IMR-90 (cell line): ENCODE measurements around the gene NT5C1B. TPM values are rescaled to one million over a fixed set of nuclear protein-coding genes. Genes with fewer than 3 reads are reported as not detected.

Source experiments
- ATAC-seq: fragments of 200-7000 bp; cut with Tn5 transposase; 2 replicates; pipeline ENCODE4 v1.9.1; 2020; ENCODE audit warnings: low read depth, mild to moderate bottlenecking, moderate library complexity
- BruUV-seq: library from RNA; stranded (reverse); fragments of 400-500 nt; replicated peaks from 2 replicates; lab custom pipeline; 2021; lab: Mats Ljungman, UMichigan
- CTCF ChIA-PET: fragments of 300-600 bp; formaldehyde crosslinking; extraction: SDS; loops from one replicate; lab custom pipeline; 2021; ENCODE audit warnings: antibody characterized with exemption; lab: Yijun Ruan, JAX
- POLR2A ChIA-PET: fragments of 300-600 bp; sonication (Branson Sonifier 250); formaldehyde crosslinking; loops from one replicate; lab custom pipeline; 2022; ENCODE audit warnings: antibody characterized with exemption; ENCODE audit not compliant: unreplicated experiment; lab: Charles Lee
- DNase-seq: peaks from one replicate; pipeline ENCODE4 v3.0.0; 2013
- H2AFZ ChIP-seq: replicated peaks from 2 replicates; pipeline ENCODE3; 2013; ENCODE audit warnings: low read length, mild to moderate bottlenecking; ENCODE audit not compliant: poor library complexity
- H2AK5ac ChIP-seq: 2 replicates; pipeline ENCODE4 v1.6.1; 2013; ENCODE audit warnings: low read depth, low read length, inconsistent platforms
- H2AK9ac ChIP-seq: replicated peaks from 2 replicates; pipeline ENCODE3; 2013; ENCODE audit warnings: mild to moderate bottlenecking, low read depth, low read length, moderate library complexity; ENCODE audit not compliant: poor library complexity
- H2BK120ac ChIP-seq: 2 replicates; pipeline ENCODE4 v1.6.1; 2013; ENCODE audit warnings: low read depth, low read length, inconsistent platforms
- H2BK15ac ChIP-seq: 3 replicates; pipeline ENCODE4 v1.6.1; 2013; ENCODE audit warnings: low read depth, low read length, inconsistent platforms
- H2BK20ac ChIP-seq: 2 replicates; pipeline ENCODE4 v1.6.1; 2013; ENCODE audit warnings: low read depth, mild to moderate bottlenecking, inconsistent platforms, low read length, moderate library complexity
- H2BK5ac ChIP-seq: 2 replicates; pipeline ENCODE4 v1.6.1; 2013; ENCODE audit warnings: mild to moderate bottlenecking, low read depth, low read length, inconsistent platforms; ENCODE audit not compliant: poor library complexity, severe bottlenecking
- H3K14ac ChIP-seq: replicated peaks from 2 replicates; pipeline ENCODE4 v1.6.1; 2013; ENCODE audit warnings: low read depth, low read length, inconsistent platforms
- H3K18ac ChIP-seq: 2 replicates; pipeline ENCODE4 v1.6.1; 2013; ENCODE audit warnings: low read depth, low read length, control low read depth
- H3K23ac ChIP-seq: 2 replicates; pipeline ENCODE4 v1.6.1; 2013; ENCODE audit warnings: low read depth, low read length, inconsistent platforms
- H3K27ac ChIP-seq: 2 replicates; pipeline ENCODE4 v1.5.1; 2013; ENCODE audit warnings: mild to moderate bottlenecking, control low read depth, low read length; ENCODE audit not compliant: insufficient read depth
- H3K27me3 ChIP-seq: 2 replicates; pipeline ENCODE4 v1.6.1; 2013; ENCODE audit warnings: low read length; ENCODE audit not compliant: control insufficient read depth, insufficient read depth
- H3K36me3 ChIP-seq: 2 replicates; pipeline ENCODE4 v1.6.1; 2013; ENCODE audit warnings: low read length, mixed read lengths; ENCODE audit not compliant: control insufficient read depth, insufficient read depth
- H3K4ac ChIP-seq: 2 replicates; pipeline ENCODE4 v1.6.1; 2013; ENCODE audit warnings: low read depth, low read length, inconsistent platforms
- H3K4me1 ChIP-seq: 2 replicates; pipeline ENCODE4 v1.6.1; 2013; ENCODE audit warnings: low read length, mixed read lengths; ENCODE audit not compliant: control insufficient read depth, insufficient read depth
- H3K4me2 ChIP-seq: 2 replicates; pipeline ENCODE4 v1.6.1; 2013; ENCODE audit warnings: low read depth, mild to moderate bottlenecking, control low read depth, low read length, moderate library complexity
- H3K4me3 ChIP-seq: 2 replicates; pipeline ENCODE4 v1.5.1; 2013; ENCODE audit warnings: low read depth, mild to moderate bottlenecking, control low read depth, low read length, moderate library complexity; ENCODE audit not compliant: insufficient read depth
- H3K56ac ChIP-seq: 2 replicates; pipeline ENCODE4 v1.6.1; 2013; ENCODE audit warnings: low read length, inconsistent platforms; ENCODE audit not compliant: insufficient read depth; ENCODE audit errors: extremely low read depth
- H3K79me1 ChIP-seq, 2 experiments: 2 replicates each; pipeline ENCODE4 v1.6.1; 2013; ENCODE audit warnings: low read length in 2 of 2, inconsistent platforms in 1 of 2, low read depth in 1 of 2
- H3K9ac ChIP-seq: 2 replicates; pipeline ENCODE4 v1.6.1; 2013; ENCODE audit warnings: low read depth, low read length, control low read depth
- H3K9me1 ChIP-seq: 2 replicates; pipeline ENCODE4 v1.6.1; 2013; ENCODE audit warnings: low read length, inconsistent platforms; ENCODE audit not compliant: insufficient read depth
- H3K9me3 ChIP-seq: 2 replicates; pipeline ENCODE4 v1.6.1; 2013; ENCODE audit warnings: low read length; ENCODE audit not compliant: control insufficient read depth, insufficient read depth
- H4K20me1 ChIP-seq: 2 replicates; pipeline ENCODE4 v1.6.1; 2013; ENCODE audit warnings: low read length, inconsistent platforms; ENCODE audit not compliant: insufficient read depth
- H4K5ac ChIP-seq: 2 replicates; pipeline ENCODE4 v1.6.1; 2013; ENCODE audit warnings: mild to moderate bottlenecking, low read depth, low read length, control low read depth
- H4K8ac ChIP-seq, 2 experiments: 2 replicates each; pipeline ENCODE4 v1.6.1; 2013; ENCODE audit warnings: low read depth in 2 of 2, low read length in 2 of 2, control low read depth in 1 of 2, inconsistent platforms in 1 of 2
- H4K91ac ChIP-seq: 2 replicates; pipeline ENCODE4 v1.6.1; 2013; ENCODE audit warnings: low read depth, low read length, inconsistent platforms; ENCODE audit not compliant: insufficient read depth
- BHLHE40 ChIP-seq: fragments of 150-350 bp; IDR thresholded peaks from 2 replicates; pipeline ENCODE4 v1.6.1; 2016; ENCODE audit warnings: mild to moderate bottlenecking, low read depth, low read length
- FOS ChIP-seq: fragments of 150-350 bp; IDR thresholded peaks from 2 replicates; pipeline ENCODE4 v1.6.1; 2016; ENCODE audit warnings: low read depth, low read length
- NFE2L2 ChIP-seq: fragments of 150-350 bp; IDR thresholded peaks from 2 replicates; pipeline ENCODE4 v1.6.1; 2016; ENCODE audit warnings: low read depth, mild to moderate bottlenecking, low read length
- RCOR1 ChIP-seq: IDR thresholded peaks from 2 replicates; pipeline ENCODE4 v1.6.1; 2012; ENCODE audit warnings: mild to moderate bottlenecking, low read length, improper control_type of control experiment; ENCODE audit not compliant: insufficient replicate concordance
- WGBS, 2 experiments: methylation state at CpG; one replicate each; pipeline versions ENCODE4 v1.1.5 to v1.1.7; 2013; ENCODE audit warnings: missing lambda C conversion rate in 2 of 2; ENCODE audit not compliant: insufficient read length in 1 of 2; ENCODE audit errors: extremely low coverage in 2 of 2; 5-methylcytosine and 5-hydroxymethylcytosine counted together
- dilution Hi-C: fragments of 300-500 bp; cut with HindIII; formaldehyde crosslinking; loops from one replicate; pipeline ENCODE4 v1.14.3; 2018; ENCODE audit warnings: low sequenced_read_pairs; ENCODE audit not compliant: unreplicated experiment
- in situ Hi-C: fragments of 300-500 bp; cut with MboI; formaldehyde crosslinking; loops from 3 replicates; pipeline ENCODE4 v1.14.3; 2019; ENCODE audit warnings: low sequenced_read_pairs, inconsistent platforms, mixed read lengths
- intact Hi-C: fragments of 100-400 bp; cut with micrococcal nuclease; formaldehyde crosslinking; loops from 2 replicates; pipeline ENCODE4 v1.10.0; 2022
- polyA plus RNA-seq, 3 experiments: library from polyadenylated mRNA; depleted of rRNA; stranded (reverse); fragments of >200 nt; gene quantifications; 2 replicates each; pipeline ENCODE4 v1.2.3, GENCODE V29; 2012; ENCODE audit warnings: low replicate concordance in 1 of 3
- total RNA-seq: library from RNA; depleted of rRNA; stranded (reverse); fragments of >200 nt; gene quantifications from 2 replicates; pipeline ENCODE4 v1.2.3, GENCODE V29; 2012
- TF ChIP-seq, protein P1 (sequence below): fragments of 150-350 bp; IDR thresholded peaks from 2 replicates; pipeline ENCODE4 v1.6.1; 2017; ENCODE audit warnings: mild to moderate bottlenecking, antibody characterized with exemption, low read length, low read depth
- TF ChIP-seq, protein P2 (sequence below): conservative IDR thresholded peaks from 2 replicates; pipeline ENCODE4 v1.5.1; 2012; ENCODE audit warnings: mild to moderate bottlenecking, low read depth, low read length, improper control_type of control experiment

Gene NT5C1B
- total and polyA plus RNA-seq, 2 of the 4 experiments (the other 2 are of a cell fraction), result not detected

DNA sequence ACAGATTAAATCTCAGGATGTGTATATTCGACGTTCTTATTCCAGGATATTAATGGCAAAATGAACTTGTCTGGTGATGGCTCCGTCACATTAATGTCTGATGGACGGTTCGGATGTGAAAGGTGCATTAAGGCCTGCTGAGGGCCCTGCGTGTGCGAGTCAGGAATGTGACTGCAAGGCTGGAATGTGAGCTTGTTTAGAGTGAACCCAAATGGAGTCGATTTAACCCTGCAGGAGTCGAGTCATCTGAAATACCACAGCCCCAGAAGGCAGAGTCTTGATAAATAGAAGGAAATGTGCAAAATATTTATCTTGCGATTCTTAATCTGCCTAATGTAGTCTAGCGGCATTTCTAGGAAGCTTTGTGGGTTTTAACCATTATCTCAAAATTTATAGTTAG, 73.3 kb downstream of the NT5C1B start:
- no TSS peak for BruUV-seq
- TF ChIP-seq, protein P1, sequence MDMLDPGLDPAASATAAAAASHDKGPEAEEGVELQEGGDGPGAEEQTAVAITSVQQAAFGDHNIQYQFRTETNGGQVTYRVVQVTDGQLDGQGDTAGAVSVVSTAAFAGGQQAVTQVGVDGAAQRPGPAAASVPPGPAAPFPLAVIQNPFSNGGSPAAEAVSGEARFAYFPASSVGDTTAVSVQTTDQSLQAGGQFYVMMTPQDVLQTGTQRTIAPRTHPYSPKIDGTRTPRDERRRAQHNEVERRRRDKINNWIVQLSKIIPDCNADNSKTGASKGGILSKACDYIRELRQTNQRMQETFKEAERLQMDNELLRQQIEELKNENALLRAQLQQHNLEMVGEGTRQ, result no peak
- TF ChIP-seq RCOR1 (peak; percentile 23), BHLHE40 (peak; percentile 78), NFE2L2 (0 out of 2 replicates have a peak, but pooled peaks have one; percentile 2), FOS (0 out of 2 replicates have a peak, but pooled peaks have one; percentile 18)
- TF ChIP-seq, protein P2, sequence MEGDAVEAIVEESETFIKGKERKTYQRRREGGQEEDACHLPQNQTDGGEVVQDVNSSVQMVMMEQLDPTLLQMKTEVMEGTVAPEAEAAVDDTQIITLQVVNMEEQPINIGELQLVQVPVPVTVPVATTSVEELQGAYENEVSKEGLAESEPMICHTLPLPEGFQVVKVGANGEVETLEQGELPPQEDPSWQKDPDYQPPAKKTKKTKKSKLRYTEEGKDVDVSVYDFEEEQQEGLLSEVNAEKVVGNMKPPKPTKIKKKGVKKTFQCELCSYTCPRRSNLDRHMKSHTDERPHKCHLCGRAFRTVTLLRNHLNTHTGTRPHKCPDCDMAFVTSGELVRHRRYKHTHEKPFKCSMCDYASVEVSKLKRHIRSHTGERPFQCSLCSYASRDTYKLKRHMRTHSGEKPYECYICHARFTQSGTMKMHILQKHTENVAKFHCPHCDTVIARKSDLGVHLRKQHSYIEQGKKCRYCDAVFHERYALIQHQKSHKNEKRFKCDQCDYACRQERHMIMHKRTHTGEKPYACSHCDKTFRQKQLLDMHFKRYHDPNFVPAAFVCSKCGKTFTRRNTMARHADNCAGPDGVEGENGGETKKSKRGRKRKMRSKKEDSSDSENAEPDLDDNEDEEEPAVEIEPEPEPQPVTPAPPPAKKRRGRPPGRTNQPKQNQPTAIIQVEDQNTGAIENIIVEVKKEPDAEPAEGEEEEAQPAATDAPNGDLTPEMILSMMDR, result 0 out of 2 replicates have a peak, but pooled peaks have one; percentile 2
- DNase-seq (peak; percentile 94), ATAC-seq (peak; percentile 89)
- Histone ChIP-seq H3K27me3 (no peaks in the 10 kb centered on the region), H3K9ac (no peak overlapping the region), H4K5ac (peak overlapping the region; percentile 91; the same call in 1 of the 2 replicates), H4K91ac (peak overlapping the region; percentile 94), H2BK15ac (peak overlapping the region; percentile 33; the same call in 1 of the 3 replicates), H3K4me1 (peaks cover 33% of the 10 kb centered on the region), H4K8ac (peak overlapping the region; percentile 25 to 90; a peak in 3 of 4 replicates), H3K9me1 (peaks cover 23% of the 10 kb centered on the region), H2AK5ac (no peak overlapping the region), H3K18ac (peak overlapping the region; percentile 93; the same call in 1 of the 2 replicates), H3K4ac (peak overlapping the region; percentile 96), H2BK5ac (peak overlapping the region; percentile 91), H3K27ac (peak overlapping the region; percentile 93; the same call in 1 of the 2 replicates), H2BK20ac (peak overlapping the region; percentile 99), H3K4me3 (no peak overlapping the region), H3K36me3 (no peaks in the 10 kb centered on the region), H4K20me1 (no peaks in the 10 kb centered on the region), H2BK120ac (peak overlapping the region; percentile 98), H3K56ac (peak overlapping the region; percentile 86), H3K79me1 (no peaks in the 10 kb centered on the region), H3K4me2 (peak overlapping the region; percentile 57; the same call in 1 of the 2 replicates), H2AK9ac (peak overlapping the region; percentile 50), H3K9me3 (no peaks in the 10 kb centered on the region), H2AFZ (peak overlapping the region; percentile 83), H3K14ac (peak overlapping the region; percentile 75; the same call in 1 of the 2 replicates), H3K23ac (peak overlapping the region; percentile 88)
- CTCF ChIA-PET, result interaction anchor here (1.9 kb wide), 1 partner anchor 7 kb away, joined by 4 read pairs; no protein-coding TSS in a partner anchor
- POLR2A ChIA-PET, result no interaction called here
- in situ Hi-C loops, result loop anchor here (25.0 kb wide), 1 partner anchor 1146 kb away; no protein-coding TSS in a partner anchor
- WGBS, 2 experiments, result 0% methylated on average over 2 of the region's 11 CpGs; no CpG with 5 or more reads in 1 of the 2 experiments
- intact Hi-C loops, result loop anchor here (1.0 to 5.0 kb wide), 2 partner anchors 81 to 129 kb away; no protein-coding TSS in a partner anchor
- dilution Hi-C loops, result no loop called here
